ENCODE data around the gene CSNK1D. TPM values are rescaled to one million over a fixed set of nuclear protein-coding genes. Genes with fewer than 3 reads are reported as not detected.

CSNK1D gene
- total RNA-seq, 1 experiment from 2014 or later, result 137 TPM

- no peak overlapping the region for H2BK15ac ChIP-seq (ENCODE audit: low read depth, low read length)
- H3K4me2 ChIP-seq (ENCODE audit: insufficient read depth, insufficient read length, low read length), result no peak overlapping the region
- H4K91ac ChIP-seq (ENCODE audit: insufficient read length, low read depth, low read length), result no peak overlapping the region
- Mint-ChIP-seq H3K27ac (0 out of 7 replicates have a peak overlapping the region, but pooled peaks of 1 of the 3 experiments have one; percentile 9), H3K27me3 (ENCODE audit: low read depth) (no peaks in the 10 kb centered on the region), H3K4me1 (peaks cover 0 to 4% of the 10 kb centered on the region in 2 experiments; a peak in 3 of 4 replicates), H3K36me3 (ENCODE audit: insufficient read depth in 1 of 3, low read depth in 3 of 3) (peaks cover 34 to 80% (median 77%) of the 10 kb centered on the region in 3 experiments; a peak in 6 of 7 replicates), H3K4me3 (no peak overlapping the region), H3K9me3 (no peaks in the 10 kb centered on the region)
- no peaks in the 10 kb centered on the region for H3K27me3 ChIP-seq (ENCODE audit: insufficient read depth, low read length)
- no peak overlapping the region for H3T11ph ChIP-seq (ENCODE audit: low read length)
- no peak overlapping the region for H2BK5ac ChIP-seq (ENCODE audit: insufficient read length, low read length)
- no peak overlapping the region for H2AFZ ChIP-seq (ENCODE audit: low read length)
- H2BK120ac ChIP-seq (ENCODE audit: low read depth, low read length, poor library complexity, severe bottlenecking), result no peak overlapping the region
- no peaks in the 10 kb centered on the region for H3K4me1 ChIP-seq (ENCODE audit: insufficient read depth, low read length)
- no peaks in the 10 kb centered on the region for H4K20me1 ChIP-seq (ENCODE audit: control insufficient read depth, insufficient read depth, insufficient read length)
- H3K18ac ChIP-seq (ENCODE audit: insufficient read length, low read depth, low read length), result no peak overlapping the region
- H3K9me3 ChIP-seq (ENCODE audit: control insufficient read depth, low read depth, low read length), result no peaks in the 10 kb centered on the region
- no peak overlapping the region for H4K5ac ChIP-seq (ENCODE audit: insufficient read length, low read depth, low read length)
- no peak overlapping the region for H3K23ac ChIP-seq (ENCODE audit: insufficient read length, low read depth, low read length)
- no peak overlapping the region for H2AK5ac ChIP-seq (ENCODE audit: insufficient read length, low read length)
- H3K9ac ChIP-seq (ENCODE audit: extremely low read depth, insufficient read length, low read length), result no peak overlapping the region
- H3K56ac ChIP-seq (ENCODE audit: insufficient read length, low read depth, low read length), result no peak overlapping the region
- H2BK12ac ChIP-seq (ENCODE audit: insufficient read length, low read depth, low read length), result no peak overlapping the region
- no peak overlapping the region for H4K8ac ChIP-seq (replicated peaks; ENCODE audit: insufficient read length, low read depth, low read length)
- no peak overlapping the region for H2BK20ac ChIP-seq (ENCODE audit: low read depth, low read length, poor library complexity, severe bottlenecking)
- no peak for TF ChIP-seq CTCF (conservative IDR thresholded peaks at IDR 0.05)
- peak; percentile 35 for DNase-seq
- WGBS (ENCODE audit: extremely low coverage, insufficient read length, low lambda C conversion rate), result no CpG with 5 or more reads among the region's 47 CpGs
- H3K14ac ChIP-seq (ENCODE audit: insufficient read depth, low read length), result no peak overlapping the region
- H3K79me1 ChIP-seq (ENCODE audit: insufficient read depth, low read depth, low read length, poor library complexity, severe bottlenecking), result peaks cover 4% of the 10 kb centered on the region
- no peaks in the 10 kb centered on the region for H3K23me2 ChIP-seq (ENCODE audit: insufficient read length, low read depth, low read length, poor library complexity, severe bottlenecking)
- H3K4ac ChIP-seq (ENCODE audit: low read depth, low read length), result no peak overlapping the region
- H3K27ac ChIP-seq (ENCODE audit: insufficient read length, low read depth, low read length), result no peak overlapping the region
- peaks cover 2% of the 10 kb centered on the region; the same call in 1 of the 2 replicates for H3K79me2 ChIP-seq (ENCODE audit: insufficient read depth, low read length)
Measured at GRCh38 chr17:82245134-82246039, 28.1 kb downstream of the CSNK1D start.

All from H9 (cell line).